Sigmoid colon (tissue), 4 donors: ENCODE data around the gene TRAF3IP3.

Experiments
- POLR2A ChIP-seq, 2 donors: fragments of 450-650 bp; IDR thresholded peaks; one replicate each; pipeline ENCODE4 v1.6.1; 2016; ENCODE audit warnings: antibody characterized with exemption in 2 of 2, mild to moderate bottlenecking in 2 of 2, moderate library complexity in 2 of 2
- POLR2AphosphoS5 ChIP-seq, 4 donors: sonication (generic); formaldehyde crosslinking; IDR thresholded peaks; one replicate each; pipeline ENCODE4 v1.6.1; 2017; ENCODE audit warnings: antibody characterized with exemption in 4 of 4

- TF ChIP-seq POLR2AphosphoS5 (IDR thresholded peaks at IDR 0.05) (no peak), POLR2A (IDR thresholded peaks at IDR 0.05) (no peak)
Measured at GRCh38 chr1:209768354-209768774, 12.5 kb downstream of the TRAF3IP3 start.
